Stimulated activated CD4-positive, alpha-beta T cell treated with anti-CD3 and anti-CD28 coated beads, Interleukin-1b, Interleukin-23, amount 100 ng/mL, for 48 hours (primary cell): ENCODE results near the gene MICA.
"Not testable (repeated sequence)": the region's sequence is repeated elsewhere in the genome, so short reads cannot be mapped to it uniquely, and the experiment has no call there.

ENCODE experiments used
- DNase-seq: peaks from one replicate; pipeline ENCODE4 v3.0.0-alpha.2; 2020

Gene MICA

DNA sequence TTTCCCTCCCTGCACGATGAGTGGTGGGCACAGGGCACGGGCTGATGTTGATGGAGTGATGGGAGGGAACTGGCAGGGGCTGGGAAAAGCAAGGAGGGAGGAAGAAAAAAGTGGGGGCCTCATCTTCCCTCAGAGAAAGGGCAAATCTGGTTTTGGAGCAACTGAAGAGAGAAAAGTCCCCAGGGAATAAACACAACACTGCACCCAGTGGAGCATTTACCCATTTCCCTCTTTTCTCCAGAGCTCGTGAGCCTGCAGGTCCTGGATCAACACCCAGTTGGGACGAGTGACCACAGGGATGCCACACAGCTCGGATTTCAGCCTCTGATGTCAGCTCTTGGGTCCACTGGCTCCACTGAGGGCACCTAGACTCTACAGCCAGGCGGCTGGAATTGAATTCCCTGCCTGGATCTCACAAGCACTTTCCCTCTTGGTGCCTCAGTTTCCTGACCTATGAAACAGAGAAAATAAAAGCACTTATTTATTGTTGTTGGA, 11.4 kb downstream of the MICA start:
- no peak for DNase-seq

DNA sequence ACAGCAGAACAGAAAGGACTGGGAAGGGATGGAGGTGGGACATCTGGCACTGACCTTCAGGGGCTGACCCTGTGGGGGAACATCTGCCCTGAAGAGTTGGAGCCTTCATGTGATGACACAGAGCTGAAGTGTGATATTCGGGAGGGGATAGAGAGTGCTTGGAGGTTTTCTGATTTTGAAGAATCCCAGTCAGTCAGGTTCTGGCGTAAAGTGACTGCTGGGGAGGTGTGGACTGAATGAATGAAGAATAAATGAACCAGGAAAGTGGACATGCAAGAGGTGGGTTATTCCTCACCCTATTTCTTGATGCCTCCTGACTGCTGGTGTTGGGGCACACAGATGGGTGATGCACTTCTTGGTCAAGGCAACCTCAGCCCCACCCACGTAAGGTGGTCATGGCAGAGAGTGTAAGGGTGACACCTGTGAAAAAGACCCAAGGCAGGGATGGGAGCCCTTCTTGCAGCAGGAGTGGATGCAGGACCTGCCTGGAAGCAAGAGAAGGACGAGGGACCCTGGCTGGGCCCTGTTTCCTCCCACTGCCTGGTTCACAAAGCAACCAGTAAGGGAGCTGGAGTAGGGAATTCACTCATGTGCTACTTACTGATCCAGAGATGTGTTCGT, 13.1 kb downstream of the MICA start:
- no peak for DNase-seq

DNA sequence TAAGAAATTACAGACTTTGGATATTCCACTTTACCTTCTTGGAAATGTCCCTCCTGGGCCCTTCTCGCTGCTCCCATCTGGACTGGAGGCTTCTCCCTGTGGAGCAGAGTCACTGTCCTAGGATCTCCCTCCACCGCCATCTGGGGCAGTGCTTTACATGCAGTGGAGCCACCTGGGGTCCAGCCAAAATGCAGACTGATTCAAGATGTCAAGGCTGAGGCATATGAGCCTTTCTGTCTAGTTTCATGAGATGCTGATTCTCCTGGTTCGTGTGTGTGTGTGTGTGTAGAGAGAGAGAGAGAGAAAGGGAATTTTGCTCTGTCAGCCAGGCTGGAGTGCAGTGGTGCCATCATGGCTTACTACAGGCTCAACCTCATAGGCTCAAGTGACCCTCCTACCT, 14.9 kb downstream of the MICA start:
- DNase-seq = no peak

DNA sequence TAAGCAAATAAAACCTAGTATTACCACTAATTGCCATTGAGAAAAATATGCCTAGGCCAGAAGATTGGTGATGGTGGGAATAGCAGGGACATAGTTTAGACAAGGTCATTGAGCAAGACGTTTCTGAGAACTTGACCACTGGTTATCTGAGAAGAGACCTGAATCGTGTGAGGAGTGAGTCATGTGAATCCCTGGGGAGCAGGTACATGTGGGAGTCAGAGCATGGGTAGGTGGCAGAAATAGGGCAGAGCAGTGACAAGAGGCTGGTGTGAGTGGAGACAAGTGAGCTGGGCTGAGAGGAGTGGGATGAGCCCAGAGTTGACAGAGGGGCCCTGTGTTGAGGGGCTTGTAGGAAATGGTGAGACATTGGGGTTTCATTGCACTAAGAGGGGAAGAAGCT, 16.4 kb downstream of the MICA start:
- DNase-seq = no peak

DNA sequence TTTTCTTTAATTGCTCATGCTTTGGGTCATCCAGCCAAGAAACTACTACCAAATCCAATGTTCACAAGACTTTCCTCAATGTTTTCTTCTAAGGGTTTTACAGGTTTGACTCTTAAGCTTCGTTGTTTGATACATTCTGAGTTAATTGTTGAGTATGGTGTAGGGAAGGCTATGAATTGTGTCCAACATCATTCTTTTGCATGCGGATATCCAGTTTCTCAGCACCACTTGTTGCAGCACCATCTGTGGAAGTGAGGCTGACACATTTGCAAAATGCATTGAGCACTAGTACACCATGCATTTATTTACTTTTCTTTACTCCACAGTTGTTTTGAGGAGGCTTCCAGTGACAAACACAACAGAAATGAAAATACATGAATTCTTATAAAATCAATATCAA, 17.2 kb downstream of the MICA start:
- DNase-seq = no peak

DNA sequence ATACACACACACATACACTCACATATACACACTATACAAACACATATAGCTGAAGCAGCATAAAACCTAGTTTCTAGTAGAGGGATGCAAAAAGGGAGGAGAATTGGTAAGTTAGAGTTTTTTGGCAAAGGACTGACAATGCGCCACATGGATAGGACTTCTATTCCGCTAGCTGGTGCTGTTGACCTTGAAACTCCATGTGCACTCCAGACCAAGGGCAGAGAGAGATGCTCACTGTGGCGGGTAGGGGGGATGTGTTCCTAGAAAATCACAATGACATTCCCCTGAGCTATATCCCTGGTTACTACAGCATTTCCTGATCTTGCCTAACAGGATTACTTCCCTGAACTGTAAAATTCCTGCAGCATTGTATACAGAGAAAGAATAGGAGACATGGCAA, 19.2 kb downstream of the MICA start:
- DNase-seq = no peak

DNA sequence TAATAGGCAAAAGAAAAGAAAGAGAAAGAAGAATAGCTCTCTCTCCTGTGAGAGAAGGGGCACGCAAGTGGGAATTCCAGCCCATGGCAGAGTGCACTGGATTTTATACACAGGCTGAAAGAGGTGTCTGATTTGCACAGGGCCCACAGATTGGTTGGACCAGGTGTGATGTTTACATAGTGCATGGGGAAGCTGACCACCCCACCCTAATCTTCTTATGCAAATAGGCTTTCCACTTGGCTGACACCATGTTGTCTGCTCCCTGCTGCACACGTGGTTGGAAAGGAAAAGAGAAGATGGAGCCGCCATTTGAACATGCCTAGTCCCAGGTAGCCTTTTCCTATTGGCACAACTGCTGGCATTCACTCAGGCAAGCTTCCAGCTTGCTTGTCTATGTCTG, 20.2 kb downstream of the MICA start:
- DNase-seq = no peak

DNA sequence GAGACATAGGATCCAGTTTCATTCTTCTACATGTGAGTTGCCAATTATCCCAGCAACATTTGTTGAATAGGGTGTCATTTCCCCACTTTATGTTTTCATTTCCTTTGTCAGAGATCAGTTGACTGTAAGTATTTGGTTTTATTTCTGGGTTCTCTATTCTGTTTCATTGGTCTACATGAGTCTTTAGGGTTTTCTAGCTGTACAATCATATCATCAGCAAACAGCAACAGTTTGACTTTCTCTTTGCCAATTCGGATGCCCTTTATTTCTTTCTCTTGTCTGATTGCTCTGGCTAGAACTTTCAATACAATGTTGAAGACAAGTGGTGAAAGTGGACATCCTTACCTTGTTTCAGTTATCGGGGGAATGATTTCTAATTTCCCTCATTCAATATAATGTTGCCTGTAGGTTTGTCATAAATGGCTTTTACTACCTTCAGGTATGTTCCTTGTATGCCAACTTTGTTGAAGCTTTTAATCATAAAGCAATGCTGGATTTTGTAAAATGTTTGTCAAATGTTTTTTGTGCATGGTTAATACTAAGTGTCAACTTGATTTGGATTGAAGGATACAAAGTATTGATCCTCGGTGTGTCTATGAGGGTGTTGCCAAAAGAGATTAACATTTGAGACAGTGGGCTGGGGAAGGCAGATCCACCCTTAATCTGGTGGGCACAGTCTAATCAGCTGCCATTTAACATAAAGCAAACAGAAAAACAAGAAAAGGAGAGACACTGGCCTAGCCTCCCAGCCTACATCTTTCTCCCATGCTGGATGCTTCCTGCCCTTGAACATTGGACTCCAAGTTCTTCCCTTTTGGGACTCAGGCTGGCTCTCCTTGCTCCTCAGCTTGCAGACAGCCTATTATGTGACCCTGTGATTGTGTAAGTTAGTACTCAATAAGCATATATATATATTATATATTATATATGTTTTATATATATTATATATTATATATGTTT, 23.3 kb downstream of the MICA start:
- no peak for DNase-seq

DNA sequence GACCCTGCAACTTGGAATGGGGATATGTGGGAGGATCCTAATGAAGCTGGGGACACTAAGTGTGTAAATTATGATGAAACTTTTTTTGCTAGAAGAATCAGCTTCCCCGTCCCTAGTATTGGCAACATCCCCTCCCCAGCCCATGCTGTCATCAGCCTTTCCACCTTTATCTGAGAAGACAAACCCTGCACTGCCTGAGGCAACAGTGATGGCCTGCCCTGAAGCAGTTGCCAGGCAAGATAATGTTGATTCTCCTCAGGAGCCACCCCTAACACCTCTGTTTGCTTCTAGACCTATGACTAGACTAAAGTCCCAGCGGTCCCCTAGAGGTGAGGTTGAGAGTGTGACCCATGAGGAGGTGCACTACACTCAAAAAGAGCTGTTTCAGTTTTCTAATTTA, 27.1 kb downstream of the MICA start:
- DNase-seq = no peak

DNA sequence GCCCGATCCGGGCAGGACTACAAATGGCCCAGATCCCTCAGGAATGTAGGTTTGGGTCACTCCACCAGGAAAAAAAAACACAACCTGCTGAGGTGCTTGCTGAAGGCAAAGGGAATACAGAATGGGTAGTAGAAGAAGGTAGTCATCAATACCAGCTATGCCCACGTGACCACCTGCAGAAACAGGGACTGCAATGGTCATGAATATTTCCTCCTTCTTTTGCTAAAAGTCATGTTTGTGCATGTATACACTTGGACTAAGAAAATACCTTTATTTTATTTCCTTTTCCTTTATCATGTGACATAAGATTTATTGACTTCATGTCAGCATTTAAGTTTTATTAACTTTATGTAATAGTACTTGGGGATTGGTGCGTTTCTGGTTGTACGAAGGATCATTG, 31.7 kb downstream of the MICA start:
- not testable (repeated sequence) for DNase-seq

DNA sequence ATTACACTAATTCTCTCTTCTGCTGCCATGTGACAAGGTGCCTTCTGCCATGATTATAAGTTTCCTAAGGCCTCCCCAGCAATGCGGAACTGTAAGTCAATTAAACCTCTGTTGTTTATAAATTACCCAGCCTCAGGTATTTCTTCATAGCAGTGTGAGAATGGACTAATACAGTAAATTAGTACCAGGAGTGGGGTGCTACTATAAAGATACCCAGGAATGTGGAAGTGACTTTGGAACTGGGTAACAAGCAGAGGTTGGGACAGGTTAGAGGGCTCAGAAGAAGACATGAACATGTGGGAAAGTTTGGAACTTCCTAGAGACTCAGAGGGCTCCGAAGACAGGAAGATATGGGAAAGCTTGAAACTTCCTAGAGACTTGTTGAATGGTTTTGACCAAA, 34.8 kb downstream of the MICA start:
- no peak for DNase-seq

DNA sequence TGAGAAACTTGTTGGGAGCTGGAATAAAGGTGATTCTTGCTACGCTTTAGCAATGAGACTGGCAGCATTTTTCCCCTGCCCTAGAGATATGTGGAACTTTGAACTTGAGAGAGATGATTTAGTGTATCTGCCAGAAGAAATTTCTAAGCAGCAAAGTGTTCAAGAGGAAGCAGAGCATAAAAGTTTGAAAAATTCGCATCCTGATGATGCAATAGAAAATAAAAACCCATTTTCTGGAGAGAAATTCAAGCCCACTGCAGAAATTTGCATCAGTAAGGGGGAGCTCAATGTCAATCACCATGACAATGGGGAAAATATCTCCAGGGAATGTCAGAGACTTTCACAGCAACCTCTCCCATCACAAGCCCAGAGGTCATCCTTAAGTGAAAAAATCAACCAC, 35.3 kb downstream of the MICA start:
- no peak for DNase-seq

DNA sequence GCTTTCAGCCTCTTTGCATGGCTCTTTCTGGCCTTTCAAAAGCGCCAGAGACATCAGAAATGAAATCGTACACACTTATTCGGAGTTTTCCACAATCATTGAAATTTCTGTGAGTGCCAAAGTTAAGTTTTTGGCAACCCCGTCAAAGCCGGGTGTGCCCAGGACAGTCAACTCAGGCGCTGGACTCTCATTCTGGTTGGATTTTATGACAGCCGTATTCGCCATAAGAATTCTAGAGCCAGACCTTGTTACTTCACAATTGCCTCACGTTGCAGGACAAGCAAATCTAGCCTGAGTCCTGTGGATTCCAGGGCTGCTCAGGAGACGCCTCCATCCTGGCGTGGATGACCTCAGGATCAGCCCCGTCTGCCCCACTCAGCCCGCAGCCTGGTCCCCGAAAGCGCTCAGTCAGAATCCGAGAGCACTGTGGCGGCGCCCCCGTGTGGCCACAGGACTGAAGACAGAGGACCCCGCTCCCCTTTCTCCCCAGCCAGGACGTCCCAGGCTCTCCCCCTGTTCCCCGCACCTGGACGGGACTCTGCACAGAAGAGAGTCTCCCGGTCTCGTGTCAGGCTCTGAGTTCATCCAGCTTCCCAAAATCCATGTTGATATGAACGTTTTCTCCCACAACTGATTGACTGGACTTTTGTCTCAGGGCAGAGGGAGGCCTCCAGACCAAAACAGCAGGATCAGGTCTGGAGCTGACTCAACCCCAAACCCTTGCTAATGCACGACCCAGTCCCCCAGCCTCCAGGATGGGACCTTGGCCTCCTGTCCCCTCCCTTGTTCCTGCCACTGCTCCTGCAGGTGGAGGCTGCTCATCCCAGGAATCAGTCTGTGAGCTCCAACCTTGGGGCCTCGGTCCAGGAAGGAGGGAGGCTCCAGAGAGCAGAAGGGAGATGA, 38.2 kb downstream of the MICA start:
- DNase-seq = peak; percentile 79

DNA sequence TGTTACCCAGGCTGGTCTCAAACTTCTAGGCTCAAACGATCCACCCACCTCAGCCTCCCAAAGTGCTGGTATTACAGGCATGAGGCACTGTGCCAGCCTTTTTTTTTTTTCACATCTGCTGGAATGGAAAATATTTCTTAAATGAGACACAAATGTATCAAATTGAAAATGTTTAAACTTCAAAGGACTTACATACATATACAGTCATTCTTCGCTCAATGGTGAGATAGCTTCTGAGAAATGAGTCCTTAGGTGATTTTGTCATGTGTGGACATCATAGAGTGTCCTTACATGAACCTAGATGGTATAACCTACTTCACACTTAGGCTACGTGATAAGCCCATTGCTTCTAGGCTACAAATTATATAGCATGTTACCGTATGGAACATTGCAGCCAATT, 43.1 kb downstream of the MICA start:
- no peak for DNase-seq

DNA sequence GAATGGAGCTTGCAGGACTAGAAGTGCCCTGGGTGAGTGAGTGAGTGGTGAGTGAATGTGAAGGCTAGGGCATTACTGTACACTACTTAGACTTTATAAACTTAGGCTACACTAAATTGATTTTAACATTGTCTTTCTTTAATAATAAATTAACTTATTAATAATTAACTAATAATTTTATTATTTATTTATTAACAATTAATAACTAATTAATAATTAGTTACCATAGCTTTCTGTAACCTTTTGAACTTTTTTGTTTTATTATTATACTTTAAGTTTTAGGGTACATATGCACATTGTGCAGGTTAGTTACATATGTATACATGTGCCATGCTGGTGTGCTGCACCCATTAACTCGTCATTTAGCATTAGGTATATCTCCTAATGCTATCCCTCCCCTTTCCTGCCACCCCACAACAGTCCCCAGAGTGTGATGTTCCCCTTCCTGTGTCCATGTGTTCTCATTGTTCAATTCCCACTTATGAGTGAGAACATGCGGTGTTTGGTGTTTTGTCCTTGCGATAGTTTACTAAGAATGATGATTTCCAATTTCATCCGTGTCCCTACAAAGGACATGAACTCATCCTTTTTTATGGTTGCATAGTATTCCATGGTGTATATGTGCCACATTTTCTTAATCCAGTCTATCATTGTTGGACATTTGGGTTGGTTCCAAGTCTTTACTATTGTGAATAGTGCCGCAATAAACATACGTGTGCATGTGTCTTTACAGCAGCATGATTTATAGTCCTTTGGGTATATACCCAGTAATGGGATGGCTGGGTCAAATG, 43.8 kb downstream of the MICA start:
- not testable (repeated sequence) for DNase-seq

DNA sequence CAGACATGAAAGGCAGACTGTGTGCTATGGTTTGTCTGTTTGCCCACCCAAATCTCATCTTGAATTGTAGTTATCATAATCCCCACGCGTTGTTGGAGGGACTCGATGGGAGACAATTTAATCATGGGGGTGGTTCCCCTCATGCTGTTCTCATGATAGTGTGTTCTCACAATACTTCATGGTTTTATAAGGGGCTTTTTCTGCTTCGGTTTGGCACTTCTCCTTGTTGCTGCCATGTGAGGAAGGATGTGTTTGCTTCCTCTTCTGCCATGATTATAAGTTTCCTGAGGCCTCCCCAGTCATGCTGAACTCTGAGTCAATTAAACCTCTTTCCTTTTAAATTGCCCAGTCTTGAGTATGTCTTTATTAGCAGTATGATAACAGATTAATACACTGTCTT, 47.4 kb downstream of the MICA start:
- no peak for DNase-seq

DNA sequence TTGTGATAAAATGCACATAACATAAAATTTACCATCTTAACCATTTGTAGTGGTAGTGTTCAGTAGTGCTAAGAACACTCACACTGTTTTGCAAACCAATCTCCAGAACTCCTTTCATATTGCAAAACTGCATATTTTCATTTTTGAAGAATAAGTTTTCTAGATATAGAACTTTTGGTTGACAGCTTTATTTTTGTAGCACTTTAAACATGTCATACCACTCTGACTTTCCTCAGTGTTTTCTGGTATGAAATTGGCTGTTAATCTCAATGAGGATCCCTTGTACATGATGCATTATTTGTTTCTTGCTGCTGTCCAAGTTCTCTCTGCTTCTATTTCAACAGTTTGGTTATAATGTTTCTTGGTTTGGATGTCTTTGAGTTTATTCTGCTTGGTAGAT, 49.5 kb downstream of the MICA start:
- DNase-seq = no peak

DNA sequence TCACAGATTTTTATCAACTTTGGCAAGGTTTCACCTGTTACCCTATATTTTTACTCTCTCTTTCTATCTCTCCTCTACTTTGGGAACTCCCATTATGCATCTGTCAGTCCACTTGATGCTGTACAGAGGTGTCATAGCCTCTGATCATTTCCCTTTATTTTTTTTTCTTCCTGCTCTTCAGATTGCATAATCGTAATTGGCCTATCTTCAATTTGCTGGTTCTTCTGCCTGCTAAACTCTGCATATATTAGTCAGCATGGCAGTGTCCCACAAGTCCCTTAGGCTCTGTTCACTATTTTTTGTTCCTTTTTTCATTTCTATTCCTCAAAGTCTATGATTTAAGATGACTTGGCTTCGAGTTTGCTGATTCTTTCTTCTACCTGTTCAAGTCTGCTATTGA, 49.9 kb downstream of the MICA start:
- no peak for DNase-seq

DNA sequence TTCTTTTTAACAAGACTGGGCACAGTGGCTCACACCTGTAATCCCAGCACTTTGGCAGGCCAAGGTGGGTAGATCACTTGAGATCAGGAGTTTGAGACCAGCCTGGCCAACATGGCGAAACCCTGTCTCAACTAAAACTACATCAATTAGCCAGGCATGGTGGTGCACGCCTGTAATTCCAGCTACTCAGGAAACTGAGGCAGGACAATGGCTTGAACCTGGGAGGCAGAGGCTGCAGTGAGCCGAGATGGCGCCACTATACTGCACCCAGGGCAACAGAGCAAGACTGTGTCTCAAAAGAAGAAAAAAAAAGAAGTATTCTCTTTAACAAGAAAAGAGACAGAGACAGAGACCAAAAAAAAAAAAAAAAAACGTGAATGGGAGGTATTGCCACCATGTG, 56.5 kb downstream of the MICA start:
- not testable (repeated sequence) for DNase-seq

DNA sequence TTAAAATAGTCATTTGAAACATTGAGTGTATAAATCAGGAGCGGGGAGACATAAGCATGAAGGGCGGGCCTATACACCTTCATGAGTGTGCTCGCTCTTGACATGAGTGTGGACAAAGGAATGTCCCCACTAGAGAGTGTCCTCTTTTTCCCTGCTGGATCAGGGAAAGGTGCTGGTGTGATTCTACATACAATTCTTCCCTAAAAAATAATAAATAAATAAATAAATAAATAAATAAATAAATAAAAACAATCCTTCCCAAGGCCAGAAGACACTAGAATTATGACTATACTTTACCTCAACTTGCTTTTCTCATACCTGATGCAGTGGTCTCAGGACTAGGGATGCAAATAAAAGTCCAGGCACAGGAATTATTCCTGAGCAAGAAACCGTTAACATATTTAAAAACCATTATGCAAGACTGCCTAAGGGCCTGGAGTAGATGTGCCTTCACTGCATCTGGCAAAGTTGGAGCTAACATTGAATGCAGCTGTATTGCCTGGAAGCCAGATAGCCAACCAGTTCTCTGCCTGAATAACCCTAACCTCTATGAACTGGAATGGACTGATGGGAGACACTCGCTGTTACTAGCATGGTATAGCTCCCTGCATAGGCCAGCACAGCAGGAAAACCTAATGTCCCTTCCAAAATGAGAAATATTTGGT, 57.1 kb downstream of the MICA start:
- no peak for DNase-seq

DNA sequence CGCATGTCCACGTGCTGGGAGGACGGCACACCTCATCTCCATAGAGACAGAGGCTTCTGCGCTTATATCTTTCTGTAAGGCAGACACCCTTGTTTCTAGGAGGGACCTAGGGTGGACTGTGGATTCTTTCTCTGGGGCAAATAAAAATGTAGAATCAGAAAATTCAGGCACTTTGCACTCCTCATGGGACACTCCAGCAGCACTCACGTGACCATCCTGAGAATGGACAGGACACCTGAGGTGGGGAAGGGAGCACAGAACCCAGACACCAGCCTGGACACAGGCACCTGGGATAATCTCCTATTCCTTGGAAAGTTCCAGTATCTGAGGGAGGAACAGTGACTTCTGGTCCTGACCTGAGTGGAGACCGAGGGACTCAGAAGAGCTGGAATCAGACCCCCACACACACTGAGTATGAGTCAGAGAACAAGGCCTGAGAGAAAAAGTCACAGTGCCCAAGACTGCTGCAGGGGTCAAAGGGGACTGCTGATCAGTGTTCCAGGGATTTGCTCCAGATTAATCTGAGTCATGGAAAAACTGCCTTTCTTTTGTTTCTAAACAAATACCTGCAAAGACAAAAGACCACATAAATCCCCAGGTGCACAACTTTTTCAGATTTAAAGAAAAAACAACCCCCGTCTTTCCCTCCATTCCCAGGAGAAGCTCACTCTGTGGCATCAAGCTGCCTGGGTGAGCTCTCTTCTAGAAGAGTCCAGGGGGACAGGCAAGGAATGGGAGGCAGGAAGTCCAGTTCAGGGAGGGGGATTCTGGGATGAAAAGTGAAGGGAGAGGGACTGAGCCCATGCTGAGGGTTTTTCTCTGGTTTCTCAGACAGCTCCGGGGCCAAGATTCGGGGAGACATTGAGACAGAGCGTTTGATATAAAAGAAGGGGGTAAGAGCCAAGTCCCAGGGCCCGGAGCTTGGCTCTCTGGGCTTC, 58.9 kb downstream of the MICA start:
- no peak for DNase-seq
